ENCODE measurements around the gene PKLR. TPM values are rescaled to one million over a fixed set of nuclear protein-coding genes. Genes with fewer than 3 reads are reported as not detected.
A peak's percentile ranks its signal among the peaks of the same experiment; 100 is the strongest.

PKLR gene
- total and polyA plus RNA-seq, 2 of the 8 experiments (the other 6 are each of a cell fraction or from before 2014, with no cell fraction given), result 2.3 to 7.5 TPM

DNA sequence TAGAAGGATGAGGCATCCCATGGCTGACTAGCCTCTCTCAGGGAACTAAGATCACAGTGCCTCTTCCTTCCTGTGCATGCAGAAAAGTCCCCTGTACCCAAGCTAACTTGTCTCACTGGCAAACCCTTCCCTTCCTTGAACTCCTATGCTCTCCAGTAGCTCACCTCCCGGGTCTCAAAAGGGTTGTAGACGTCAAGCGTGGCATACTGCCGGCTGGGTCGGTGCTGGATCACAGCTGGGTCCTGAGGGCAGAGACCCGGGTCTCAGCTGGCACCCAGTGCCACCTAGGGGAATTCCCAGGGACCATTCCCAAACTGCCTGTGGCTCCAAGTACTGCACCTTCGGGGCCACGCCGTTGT lies 39.8 kb downstream of the PKLR start:
- peaks cover 18 to 41% (median 36%) of the 10 kb centered on the region in 4 experiments for H3K36me3 ChIP-seq (ENCODE audit: control insufficient read depth in 2 of 4, insufficient read depth in 4 of 4, low read length in 3 of 4)
- CTCF ChIA-PET (ENCODE audit: partially characterized antibody), result interaction anchor here (0.6 to 4.0 kb wide), 9 partner anchors 11 to 376 kb away, joined by 3 to 63 read pairs (median 5); no protein-coding TSS in a partner anchor
- H3K9me3 ChIP-seq (ENCODE audit: insufficient read depth in 2 of 2, low read depth in 1 of 2, low read length in 1 of 2), result no peaks in the 10 kb centered on the region
- H3K4me1 ChIP-seq (replicated peaks in 1 of 4; ENCODE audit: control insufficient read depth in 3 of 4, insufficient read depth in 4 of 4, low read length in 3 of 4), result peaks cover 0 to 8% (median 4%) of the 10 kb centered on the region in 4 experiments; a peak in 3 of 7 replicates
- H3K4me2 ChIP-seq (ENCODE audit: insufficient read depth in 1 of 2, low read depth in 2 of 2, low read length in 2 of 2), result peak overlapping the region; percentile 74 to 97
- H2BK15ac ChIP-seq (ENCODE audit: low read length), result no peak overlapping the region
- no peak overlapping the region for H2BK20ac ChIP-seq (ENCODE audit: low read length)
- H3K23me2 ChIP-seq (ENCODE audit: low read depth, low read length), result peaks cover 5% of the 10 kb centered on the region
- H2AK5ac ChIP-seq (ENCODE audit: low read depth, low read length), result no peak overlapping the region; the same call in 1 of the 2 replicates
- H3K79me2 ChIP-seq (ENCODE audit: control insufficient read depth in 1 of 2, insufficient read depth in 2 of 2, low read length in 2 of 2), result peaks cover 0 to 14% of the 10 kb centered on the region in 2 experiments; a peak in 1 of 4 replicates
- H2BK120ac ChIP-seq (replicated peaks; ENCODE audit: low read depth, low read length), result no peak overlapping the region
- no peak overlapping the region for H4K5ac ChIP-seq (ENCODE audit: insufficient read length, low read depth, low read length)
- FAIRE-seq, result no peak
- TF ChIP-seq, protein P1, sequence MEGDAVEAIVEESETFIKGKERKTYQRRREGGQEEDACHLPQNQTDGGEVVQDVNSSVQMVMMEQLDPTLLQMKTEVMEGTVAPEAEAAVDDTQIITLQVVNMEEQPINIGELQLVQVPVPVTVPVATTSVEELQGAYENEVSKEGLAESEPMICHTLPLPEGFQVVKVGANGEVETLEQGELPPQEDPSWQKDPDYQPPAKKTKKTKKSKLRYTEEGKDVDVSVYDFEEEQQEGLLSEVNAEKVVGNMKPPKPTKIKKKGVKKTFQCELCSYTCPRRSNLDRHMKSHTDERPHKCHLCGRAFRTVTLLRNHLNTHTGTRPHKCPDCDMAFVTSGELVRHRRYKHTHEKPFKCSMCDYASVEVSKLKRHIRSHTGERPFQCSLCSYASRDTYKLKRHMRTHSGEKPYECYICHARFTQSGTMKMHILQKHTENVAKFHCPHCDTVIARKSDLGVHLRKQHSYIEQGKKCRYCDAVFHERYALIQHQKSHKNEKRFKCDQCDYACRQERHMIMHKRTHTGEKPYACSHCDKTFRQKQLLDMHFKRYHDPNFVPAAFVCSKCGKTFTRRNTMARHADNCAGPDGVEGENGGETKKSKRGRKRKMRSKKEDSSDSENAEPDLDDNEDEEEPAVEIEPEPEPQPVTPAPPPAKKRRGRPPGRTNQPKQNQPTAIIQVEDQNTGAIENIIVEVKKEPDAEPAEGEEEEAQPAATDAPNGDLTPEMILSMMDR (IDR thresholded peaks at IDR 0.05; ENCODE audit: control extremely low read depth in 1 of 3, insufficient read depth in 1 of 3, low read depth in 1 of 3, low read length in 3 of 3), result peak in 1 of 3 experiments; percentile 15; a peak in 1 of 4 replicates
- TF ChIP-seq EZH2 (IDR thresholded peaks at IDR 0.05; ENCODE audit: low read depth, low read length, severe bottlenecking), result no peak
- H4K8ac ChIP-seq (ENCODE audit: extremely low read depth, insufficient read depth, low read length), result no peak overlapping the region
- peaks cover 0 to 2% of the 10 kb centered on the region in 2 experiments for H4K20me1 ChIP-seq (replicated peaks in 1 of 2; ENCODE audit: control insufficient read depth in 1 of 2, insufficient read depth in 2 of 2, low read length in 2 of 2)
- H3K56ac ChIP-seq (replicated peaks; ENCODE audit: insufficient read length, low read depth, low read length), result no peak overlapping the region
- no peak overlapping the region for H3K14ac ChIP-seq (ENCODE audit: insufficient read length)
- H4K91ac ChIP-seq (replicated peaks; ENCODE audit: insufficient read length, low read length), result no peak overlapping the region
- H3K4ac ChIP-seq (replicated peaks; ENCODE audit: insufficient read length, low read depth, low read length), result no peak overlapping the region
- peak overlapping the region; percentile 23; the same call in 1 of the 2 replicates for H2AFZ ChIP-seq (ENCODE audit: low read length)
- peaks cover 6% of the 10 kb centered on the region; the same call in 1 of the 2 replicates for H3K79me1 ChIP-seq (ENCODE audit: low read depth, low read length)
- no peak overlapping the region for H3K27ac ChIP-seq (ENCODE audit: low read depth, low read length)
- H3K18ac ChIP-seq (ENCODE audit: extremely low read depth, low read length), result no peak overlapping the region
- peak overlapping the region; percentile 71 to 89 (median 76) for H3K4me3 ChIP-seq (ENCODE audit: extremely low read depth in 1 of 4, insufficient read depth in 2 of 4, low read depth in 3 of 4, low read length in 4 of 4)
- no peaks in the 10 kb centered on the region for H3K27me3 ChIP-seq (replicated peaks in 1 of 4; ENCODE audit: control insufficient read depth in 3 of 4, extremely low read depth in 1 of 4, insufficient read depth in 3 of 4, low read length in 3 of 4)
- no peak overlapping the region for H3K23ac ChIP-seq (ENCODE audit: insufficient read length)
- H2BK5ac ChIP-seq (ENCODE audit: low read depth, low read length), result no peak overlapping the region; the same call in 1 of the 2 replicates
- no peak for DNase-seq (ENCODE audit: low read depth in 1 of 2, low spot score in 2 of 2)
- peak overlapping the region; percentile 16 to 70 (median 50); a peak in 6 of 7 replicates for H3K9ac ChIP-seq (replicated peaks in 1 of 4; ENCODE audit: extremely low read depth in 1 of 4, low read depth in 3 of 4, low read length in 3 of 4)
- POLR2A ChIA-PET (ENCODE audit: partially characterized antibody), result interaction anchor here (0.7 to 6.4 kb wide), 24 partner anchors 11 to 421 kb away, joined by 3 to 87 read pairs (median 5); partner anchors contain the start of genes CLK2, FDPS, HCN3 and RUSC1
- WGBS, 2 experiments (ENCODE audit: extremely low coverage in 1 of 2, insufficient coverage in 1 of 2, insufficient read length in 1 of 2, insufficient replicate concordance in 2 of 2, low coverage in 1 of 2, low lambda C conversion rate in 2 of 2, missing lambda C conversion rate in 1 of 2), result 8% methylated on average over 9 of the region's 9 CpGs; no CpG with 5 or more reads in 1 of the 2 experiments
- no peak overlapping the region for H2BK12ac ChIP-seq (ENCODE audit: low read depth, low read length)

Data from H1 (cell line).